Testis (tissue), 2 donors: ENCODE measurements around the gene ZKSCAN5.

ENCODE experiments used
- CTCF ChIP-seq, 3 experiments: fragments of 450-650 bp in 2 of 3; fragments of 200-600 bp in 1 of 3; sonication (generic) in 1 of 3; IDR thresholded peaks; one replicate each; pipeline ENCODE4 v1.5.1; 2016 to 2019; ENCODE audit warnings: antibody characterized with exemption in 3 of 3, mild to moderate bottlenecking in 2 of 3, moderate library complexity in 1 of 3
- POLR2A ChIP-seq: fragments of 450-650 bp; IDR thresholded peaks from one replicate; pipeline ENCODE4 v1.6.1; 2017; ENCODE audit warnings: antibody characterized with exemption, mild to moderate bottlenecking, moderate library complexity

- no peak for TF ChIP-seq POLR2A
- no peak for TF ChIP-seq CTCF (IDR thresholded peaks at IDR 0.05)
Observed at GRCh38 chr7:99541212-99541611, 36.8 kb downstream of the ZKSCAN5 start.
